Hepatocyte (in vitro differentiated cells): ENCODE data around the gene FGR.

Experiments used
- EZH2 ChIP-seq: fragments of 200-600 bp; sonication (generic); IDR thresholded peaks from 2 replicates; pipeline ENCODE4 v1.6.1; 2016; ENCODE audit warnings: antibody characterized with exemption, mild to moderate bottlenecking, borderline replicate concordance
- TF ChIP-seq, protein P1 (sequence below): fragments of 200-600 bp; sonication (generic); IDR thresholded peaks from 2 replicates; pipeline ENCODE4 v1.5.1; 2016; ENCODE audit warnings: antibody characterized with exemption, mild to moderate bottlenecking; ENCODE audit not compliant: poor library complexity

GRCh38 chr1:27569088-27569460 lies 65.9 kb downstream of the FGR start:
- TF ChIP-seq, protein P1, sequence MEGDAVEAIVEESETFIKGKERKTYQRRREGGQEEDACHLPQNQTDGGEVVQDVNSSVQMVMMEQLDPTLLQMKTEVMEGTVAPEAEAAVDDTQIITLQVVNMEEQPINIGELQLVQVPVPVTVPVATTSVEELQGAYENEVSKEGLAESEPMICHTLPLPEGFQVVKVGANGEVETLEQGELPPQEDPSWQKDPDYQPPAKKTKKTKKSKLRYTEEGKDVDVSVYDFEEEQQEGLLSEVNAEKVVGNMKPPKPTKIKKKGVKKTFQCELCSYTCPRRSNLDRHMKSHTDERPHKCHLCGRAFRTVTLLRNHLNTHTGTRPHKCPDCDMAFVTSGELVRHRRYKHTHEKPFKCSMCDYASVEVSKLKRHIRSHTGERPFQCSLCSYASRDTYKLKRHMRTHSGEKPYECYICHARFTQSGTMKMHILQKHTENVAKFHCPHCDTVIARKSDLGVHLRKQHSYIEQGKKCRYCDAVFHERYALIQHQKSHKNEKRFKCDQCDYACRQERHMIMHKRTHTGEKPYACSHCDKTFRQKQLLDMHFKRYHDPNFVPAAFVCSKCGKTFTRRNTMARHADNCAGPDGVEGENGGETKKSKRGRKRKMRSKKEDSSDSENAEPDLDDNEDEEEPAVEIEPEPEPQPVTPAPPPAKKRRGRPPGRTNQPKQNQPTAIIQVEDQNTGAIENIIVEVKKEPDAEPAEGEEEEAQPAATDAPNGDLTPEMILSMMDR = no peak
- TF ChIP-seq EZH2 = no peak
